Stimulated activated naive B cell treated with anti-CD40 and anti-IgM and Interleukin-4, amounts not matched to agents 10 μg/mL and 1 μg/mL and 100 μg/mL, for 72 hours (primary cell): ENCODE measurements around the gene CDC26.
"Not testable (repeated sequence)": the region's sequence is repeated elsewhere in the genome, so short reads cannot be mapped to it uniquely, and the experiment has no call there.

ENCODE experiments used
- ATAC-seq, 2 donors: fragments of 150-1000 bp; cut with Tn5 transposase; replicated peaks; 2 replicates each; pipeline ENCODE4 v1.10.0; 2021; ENCODE audit warnings: moderate library complexity in 1 of 2
- DNase-seq: peaks from one replicate; pipeline ENCODE4 v3.0.0; 2021
- H3K27ac Mint-ChIP-seq: one replicate; pipeline ENCODE4 v1.8.0; 2022; ENCODE audit warnings: mild to moderate bottlenecking, mixed read lengths
- H3K27me3 Mint-ChIP-seq, 2 donors: one replicate each; pipeline ENCODE4 v1.8.0; 2022; ENCODE audit warnings: mixed read lengths in 2 of 2
- H3K36me3 Mint-ChIP-seq, 2 donors: one replicate each; pipeline ENCODE4 v1.8.0; 2022; ENCODE audit warnings: mixed read lengths in 2 of 2, mild to moderate bottlenecking in 1 of 2
- H3K4me1 Mint-ChIP-seq, 2 donors: one replicate each; pipeline ENCODE4 v1.8.0; 2022; ENCODE audit warnings: mixed read lengths in 2 of 2, mild to moderate bottlenecking in 1 of 2
- H3K4me3 Mint-ChIP-seq, 2 donors: one replicate each; pipeline ENCODE4 v1.8.0; 2022; ENCODE audit warnings: mild to moderate bottlenecking in 2 of 2, mixed read lengths in 2 of 2, moderate library complexity in 1 of 2
- H3K9me3 Mint-ChIP-seq, 2 donors: one replicate each; pipeline ENCODE4 v1.8.0; 2022; ENCODE audit warnings: mixed read lengths in 2 of 2, mild to moderate bottlenecking in 1 of 2

Gene CDC26

GRCh38 chr9:113269355-113269754 lies 6.0 kb downstream of the CDC26 start:
- ATAC-seq (no peak), DNase-seq (no peak)
- Mint-ChIP-seq H3K27me3 (no peaks in the 10 kb centered on the region), H3K27ac (no peak overlapping the region), H3K36me3 (peaks cover 27 to 40% of the 10 kb centered on the region in 2 donors), H3K4me1 (peaks cover 0 to 9% of the 10 kb centered on the region in 2 donors), H3K4me3 (no peak overlapping the region), H3K9me3 (no peaks in the 10 kb centered on the region)

GRCh38 chr9:113267911-113268566 lies 7.3 kb downstream of the CDC26 start:
- H3K9me3 Mint-ChIP-seq, result no peaks in the 10 kb centered on the region
- H3K36me3 Mint-ChIP-seq, result peaks cover 26 to 40% of the 10 kb centered on the region in 2 donors
- H3K27me3 Mint-ChIP-seq, result no peaks in the 10 kb centered on the region
- no peak overlapping the region for H3K4me3 Mint-ChIP-seq
- peaks cover 0 to 5% of the 10 kb centered on the region in 2 donors for H3K4me1 Mint-ChIP-seq
- DNase-seq (no peak), ATAC-seq (no peak)
- H3K27ac Mint-ChIP-seq, result peak overlapping the region; percentile 65

GRCh38 chr9:113266174-113266573 lies 9.2 kb downstream of the CDC26 start:
- Mint-ChIP-seq H3K4me3 (no peak overlapping the region), H3K27me3 (no peaks in the 10 kb centered on the region), H3K4me1 (peaks cover 0 to 5% of the 10 kb centered on the region in 2 donors), H3K27ac (no peak overlapping the region), H3K36me3 (peaks cover 29 to 47% of the 10 kb centered on the region in 2 donors), H3K9me3 (no peaks in the 10 kb centered on the region)
- no peak for ATAC-seq
- DNase-seq, result no peak

DNA sequence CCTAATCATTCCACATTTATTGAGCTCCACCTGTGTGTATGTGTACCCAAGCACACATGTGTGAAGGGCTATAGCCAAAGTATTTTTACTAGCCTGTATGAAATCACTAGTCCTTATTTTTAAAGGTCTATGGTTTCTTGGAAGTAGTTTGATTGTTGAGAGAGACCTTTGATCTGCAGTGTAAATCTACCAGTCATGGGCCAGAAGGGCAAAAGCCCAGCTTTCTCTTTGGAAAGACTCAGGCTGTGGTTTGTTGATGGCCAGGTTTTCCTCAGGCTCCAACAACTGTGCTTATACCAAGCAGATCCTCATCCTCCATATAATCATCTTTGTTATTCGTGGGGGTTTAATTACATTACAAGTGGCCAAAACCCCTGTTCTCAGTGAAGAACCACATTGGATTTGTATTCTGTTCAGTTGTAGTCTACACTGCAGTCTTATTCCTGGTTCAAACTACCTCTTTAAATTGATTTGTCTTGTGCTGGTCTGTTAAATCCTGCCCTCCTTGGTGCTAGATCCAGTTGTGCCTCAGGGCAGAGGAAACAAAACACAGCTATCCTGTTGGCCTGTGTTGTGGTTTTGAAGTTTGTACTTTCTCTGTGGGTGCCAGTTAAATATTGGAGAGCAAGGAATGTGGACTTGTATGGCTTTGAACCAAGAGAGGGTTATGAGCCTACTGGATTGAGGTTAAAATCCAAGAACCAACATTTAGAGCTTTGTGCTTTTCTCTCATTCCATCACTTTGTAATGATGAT lies 13.3 kb downstream of the CDC26 start:
- Mint-ChIP-seq H3K4me1 (no peaks in the 10 kb centered on the region), H3K36me3 (peaks cover 40 to 47% of the 10 kb centered on the region in 2 donors), H3K27me3 (no peaks in the 10 kb centered on the region), H3K4me3 (no peak overlapping the region), H3K27ac (no peak overlapping the region), H3K9me3 (no peaks in the 10 kb centered on the region)
- DNase-seq, result no peak
- no peak for ATAC-seq

DNA sequence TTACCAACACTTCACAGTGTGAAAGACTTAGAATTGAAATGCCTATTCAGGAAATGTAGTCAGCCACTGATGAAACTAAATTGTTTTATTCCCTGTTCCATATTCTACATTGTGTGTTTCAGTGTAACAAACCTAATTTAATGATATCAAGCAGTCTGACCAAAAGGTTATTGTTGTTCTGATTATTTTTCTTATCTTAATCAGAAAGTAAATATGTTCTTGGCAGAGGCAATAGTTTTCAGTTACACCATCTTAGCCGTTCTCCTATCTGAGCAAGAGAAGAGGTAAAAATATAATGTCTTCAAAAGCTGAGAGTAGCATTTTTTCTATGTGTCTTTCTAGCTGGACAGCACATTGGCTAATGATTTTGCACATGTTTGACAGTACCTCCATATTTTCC lies 17.1 kb downstream of the CDC26 start:
- H3K4me3 Mint-ChIP-seq, result no peak overlapping the region
- H3K9me3 Mint-ChIP-seq, result no peaks in the 10 kb centered on the region
- DNase-seq (no peak), ATAC-seq (no peak)
- H3K36me3 Mint-ChIP-seq, result peaks cover 33 to 41% of the 10 kb centered on the region in 2 donors
- H3K27me3 Mint-ChIP-seq, result no peaks in the 10 kb centered on the region
- no peak overlapping the region for H3K27ac Mint-ChIP-seq
- H3K4me1 Mint-ChIP-seq, result no peaks in the 10 kb centered on the region

- no peaks in the 10 kb centered on the region for H3K4me1 Mint-ChIP-seq
- H3K27me3 Mint-ChIP-seq, result no peaks in the 10 kb centered on the region
- ATAC-seq (no peak), DNase-seq (no peak)
- H3K27ac Mint-ChIP-seq, result no peak overlapping the region
- no peaks in the 10 kb centered on the region for H3K9me3 Mint-ChIP-seq
- H3K36me3 Mint-ChIP-seq, result peaks cover 33 to 39% of the 10 kb centered on the region in 2 donors
- H3K4me3 Mint-ChIP-seq, result no peak overlapping the region
Measured at GRCh38 chr9:113257863-113258262, 17.5 kb downstream of the CDC26 start.

DNA sequence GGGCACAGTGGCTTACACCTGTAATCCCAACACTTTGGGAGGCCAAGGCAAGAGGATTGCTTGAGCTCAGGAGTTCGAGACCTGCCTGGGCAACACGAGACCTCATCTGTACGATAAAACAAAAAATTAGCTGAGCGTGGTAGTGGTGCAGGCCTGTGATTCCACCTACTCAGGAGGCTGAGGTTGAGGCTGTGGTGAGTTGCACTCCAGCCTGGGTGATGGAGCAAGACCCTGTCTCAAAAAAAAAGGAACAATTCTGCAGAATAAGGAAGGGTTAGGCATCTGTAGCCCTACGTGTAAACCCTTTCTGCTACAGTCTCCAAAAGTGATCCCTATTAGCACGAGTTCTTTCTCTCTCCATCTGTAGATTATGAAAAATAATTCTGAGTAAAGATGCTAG lies 19.9 kb downstream of the CDC26 start:
- Mint-ChIP-seq H3K36me3 (peaks cover 22 to 28% of the 10 kb centered on the region in 2 donors), H3K27me3 (no peaks in the 10 kb centered on the region), H3K4me3 (no peak overlapping the region), H3K4me1 (no peaks in the 10 kb centered on the region), H3K27ac (no peak overlapping the region), H3K9me3 (no peaks in the 10 kb centered on the region)
- no peak for DNase-seq
- ATAC-seq, result no peak

DNA sequence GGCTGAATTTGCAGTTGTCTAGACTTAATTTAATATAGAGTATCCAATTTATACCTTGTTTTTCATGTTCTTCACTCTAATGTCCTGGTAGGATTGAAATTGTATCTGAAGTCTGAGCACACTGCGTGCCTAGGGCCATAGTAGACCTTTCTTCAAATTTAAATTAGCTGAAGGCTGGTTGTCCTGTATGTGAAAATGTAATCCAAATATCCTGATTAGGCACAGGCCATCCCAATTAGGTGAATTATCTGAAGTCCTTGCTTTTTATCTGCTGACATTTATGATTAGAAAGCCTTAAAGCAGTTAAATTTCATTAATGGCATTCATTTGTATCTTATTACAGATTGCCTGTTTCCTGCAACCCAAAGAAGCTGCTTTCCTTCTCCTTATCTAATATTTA lies 20.4 kb downstream of the CDC26 start:
- no peaks in the 10 kb centered on the region for H3K27me3 Mint-ChIP-seq
- H3K27ac Mint-ChIP-seq, result no peak overlapping the region
- H3K4me1 Mint-ChIP-seq, result no peaks in the 10 kb centered on the region
- no peak for ATAC-seq
- no peak overlapping the region for H3K4me3 Mint-ChIP-seq
- H3K9me3 Mint-ChIP-seq, result no peaks in the 10 kb centered on the region
- no peak for DNase-seq
- H3K36me3 Mint-ChIP-seq, result peaks cover 18 to 24% of the 10 kb centered on the region in 2 donors

- H3K4me1 Mint-ChIP-seq, result peaks cover 3 to 6% of the 10 kb centered on the region in 2 donors
- DNase-seq, result no peak
- H3K27me3 Mint-ChIP-seq, result no peaks in the 10 kb centered on the region
- peaks cover 4 to 6% of the 10 kb centered on the region in 2 donors for H3K36me3 Mint-ChIP-seq
- no peaks in the 10 kb centered on the region for H3K9me3 Mint-ChIP-seq
- H3K4me3 Mint-ChIP-seq, result no peak overlapping the region
- ATAC-seq, result no peak
- no peak overlapping the region for H3K27ac Mint-ChIP-seq
Measured at GRCh38 chr9:113250807-113251206, 24.6 kb downstream of the CDC26 start.

- not testable (repeated sequence) for H3K27ac Mint-ChIP-seq, H3K4me1 Mint-ChIP-seq, H3K4me3 Mint-ChIP-seq, H3K36me3 Mint-ChIP-seq, H3K9me3 Mint-ChIP-seq, H3K27me3 Mint-ChIP-seq, ATAC-seq, DNase-seq
Measured at GRCh38 chr9:113249661-113250060, 25.7 kb downstream of the CDC26 start.

- DNase-seq, result no peak
- Mint-ChIP-seq H3K27ac (no peak overlapping the region), H3K4me1 (peaks cover 5 to 12% of the 10 kb centered on the region in 2 donors), H3K36me3 (peaks cover 4 to 6% of the 10 kb centered on the region in 2 donors), H3K27me3 (no peaks in the 10 kb centered on the region), H3K4me3 (no peak overlapping the region), H3K9me3 (no peaks in the 10 kb centered on the region)
- ATAC-seq, result no peak
Measured at GRCh38 chr9:113247640-113248039, 27.7 kb downstream of the CDC26 start.

DNA sequence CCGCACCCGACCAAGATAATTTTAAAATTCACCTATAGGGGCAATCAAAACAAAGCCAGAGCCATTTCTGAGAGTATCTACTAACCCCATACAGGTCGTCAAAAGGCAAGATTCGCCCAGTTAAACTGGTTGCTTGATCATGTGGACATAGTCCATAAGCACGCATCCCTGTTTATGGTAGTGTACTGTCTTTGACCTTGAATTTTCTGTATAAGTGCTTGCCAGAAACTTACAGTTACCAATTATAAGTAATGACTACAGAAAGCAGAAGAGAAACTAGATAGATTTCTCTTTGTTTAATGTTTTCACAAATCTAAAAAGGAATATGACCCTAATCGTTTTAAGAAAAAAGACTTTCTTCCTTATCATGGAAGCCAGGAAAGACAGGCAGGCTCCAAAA lies 28.4 kb downstream of the CDC26 start:
- DNase-seq, result no peak
- Mint-ChIP-seq H3K36me3 (peaks cover 4 to 6% of the 10 kb centered on the region in 2 donors), H3K27me3 (no peaks in the 10 kb centered on the region), H3K27ac (peak overlapping the region; percentile 14), H3K4me1 (peaks cover 7 to 19% of the 10 kb centered on the region in 2 donors), H3K9me3 (no peaks in the 10 kb centered on the region), H3K4me3 (no peak overlapping the region)
- ATAC-seq, result no peak

- H3K4me3 Mint-ChIP-seq, result no peak overlapping the region
- no peaks in the 10 kb centered on the region for H3K9me3 Mint-ChIP-seq
- DNase-seq (no peak), ATAC-seq (no peak)
- no peaks in the 10 kb centered on the region for H3K27me3 Mint-ChIP-seq
- peaks cover 7 to 21% of the 10 kb centered on the region in 2 donors for H3K4me1 Mint-ChIP-seq
- peaks cover 4 to 6% of the 10 kb centered on the region in 2 donors for H3K36me3 Mint-ChIP-seq
- peak overlapping the region; percentile 42 for H3K27ac Mint-ChIP-seq
Measured at GRCh38 chr9:113245894-113246293, 29.5 kb downstream of the CDC26 start.

GRCh38 chr9:113244556-113244955 lies 30.8 kb downstream of the CDC26 start:
- Mint-ChIP-seq H3K27ac (no peak overlapping the region), H3K36me3 (peaks cover 8 to 10% of the 10 kb centered on the region in 2 donors), H3K4me1 (peaks cover 7 to 25% of the 10 kb centered on the region in 2 donors), H3K27me3 (no peaks in the 10 kb centered on the region), H3K9me3 (no peaks in the 10 kb centered on the region), H3K4me3 (no peak overlapping the region)
- DNase-seq, result no peak
- ATAC-seq, result no peak

- DNase-seq (no peak), ATAC-seq (no peak)
- Mint-ChIP-seq H3K4me1 (peaks cover 5 to 20% of the 10 kb centered on the region in 2 donors), H3K4me3 (no peak overlapping the region), H3K27me3 (no peaks in the 10 kb centered on the region), H3K9me3 (no peaks in the 10 kb centered on the region), H3K36me3 (peaks cover 3 to 4% of the 10 kb centered on the region in 2 donors), H3K27ac (no peak overlapping the region)
Measured at GRCh38 chr9:113241161-113241560, 34.2 kb downstream of the CDC26 start.
